Measurements from ENCODE around the gene DHRSX. TPM values are rescaled to one million over a fixed set of nuclear protein-coding genes. Genes with fewer than 3 reads are reported as not detected.

The DHRSX gene
- total RNA-seq, 1 donor from 2014 or later: 31.8 TPM

- Mint-ChIP-seq H3K9me3 (peaks cover 50% of the 10 kb centered on the region), H3K27me3 (ENCODE audit: insufficient read depth, low read depth) (peaks cover 6% of the 10 kb centered on the region), H3K36me3 (peaks cover 52% of the 10 kb centered on the region), H3K27ac (no peak overlapping the region), H3K4me3 (no peak overlapping the region), H3K4me1 (peaks cover 15% of the 10 kb centered on the region)
- no peak overlapping the region for H3K4me2 ChIP-seq
- peaks cover 5% of the 10 kb centered on the region for H3F3A ChIP-seq (ENCODE audit: low read depth)
- no peak overlapping the region for H3K27ac ChIP-seq
- no peak for DNase-seq (ENCODE audit: low spot score)
- no peak overlapping the region for H3K4me3 ChIP-seq
- H3K4me1 ChIP-seq: no peaks in the 10 kb centered on the region
- TF ChIP-seq CTCF (IDR thresholded peaks at IDR 0.05) (no peak), EZH2 (IDR thresholded peaks at IDR 0.05) (no peak), EZH2phosphoT487 (IDR thresholded peaks at IDR 0.05) (no peak)
- H3K27me3 ChIP-seq: no peaks in the 10 kb centered on the region
- H3K9ac ChIP-seq: no peak overlapping the region
- no peaks in the 10 kb centered on the region for H3K79me2 ChIP-seq (ENCODE audit: low read depth)
- no peaks in the 10 kb centered on the region for H3K36me3 ChIP-seq
- H2AFZ ChIP-seq (replicated peaks): no peak overlapping the region
- H4K20me1 ChIP-seq (ENCODE audit: low read depth): no peaks in the 10 kb centered on the region
- H3K9me3 ChIP-seq (ENCODE audit: low read depth): no peaks in the 10 kb centered on the region
Measured at GRCh38 chrX:2224597-2225235, 276.1 kb downstream of the DHRSX start.

- Histone ChIP-seq H3K9me3 (ENCODE audit: low read depth) (no peaks in the 10 kb centered on the region), H3K79me2 (ENCODE audit: low read depth) (no peaks in the 10 kb centered on the region), H3K36me3 (no peaks in the 10 kb centered on the region), H3K4me3 (no peak overlapping the region), H3F3A (ENCODE audit: low read depth) (peaks cover 5% of the 10 kb centered on the region), H3K27ac (no peak overlapping the region), H3K9ac (no peak overlapping the region), H4K20me1 (ENCODE audit: low read depth) (no peaks in the 10 kb centered on the region), H2AFZ (replicated peaks) (no peak overlapping the region), H3K4me1 (no peaks in the 10 kb centered on the region), H3K4me2 (no peak overlapping the region), H3K27me3 (no peaks in the 10 kb centered on the region)
- Mint-ChIP-seq H3K4me3 (no peak overlapping the region), H3K36me3 (peaks cover 53% of the 10 kb centered on the region), H3K27ac (no peak overlapping the region), H3K9me3 (peaks cover 55% of the 10 kb centered on the region), H3K27me3 (ENCODE audit: insufficient read depth, low read depth) (peaks cover 6% of the 10 kb centered on the region), H3K4me1 (peaks cover 10% of the 10 kb centered on the region)
- TF ChIP-seq EZH2phosphoT487 (IDR thresholded peaks at IDR 0.05): no peak
- TF ChIP-seq EZH2 (IDR thresholded peaks at IDR 0.05): no peak
- TF ChIP-seq CTCF (IDR thresholded peaks at IDR 0.05): no peak
- no peak for DNase-seq (ENCODE audit: low spot score)
Measured at GRCh38 chrX:2224161-2224560, 276.6 kb downstream of the DHRSX start.

- H2AFZ ChIP-seq (replicated peaks): no peak overlapping the region
- no peaks in the 10 kb centered on the region for H4K20me1 ChIP-seq (ENCODE audit: low read depth)
- Mint-ChIP-seq H3K27ac (no peak overlapping the region), H3K27me3 (ENCODE audit: insufficient read depth, low read depth) (peaks cover 13% of the 10 kb centered on the region), H3K4me1 (no peaks in the 10 kb centered on the region), H3K9me3 (peaks cover 69% of the 10 kb centered on the region), H3K4me3 (no peak overlapping the region), H3K36me3 (peaks cover 66% of the 10 kb centered on the region)
- H3K4me2 ChIP-seq: no peak overlapping the region
- no peaks in the 10 kb centered on the region for H3K9me3 ChIP-seq (ENCODE audit: low read depth)
- no peaks in the 10 kb centered on the region for H3K36me3 ChIP-seq
- H3K4me1 ChIP-seq: no peaks in the 10 kb centered on the region
- DNase-seq (ENCODE audit: low spot score): no peak
- H3K4me3 ChIP-seq: no peak overlapping the region
- no peaks in the 10 kb centered on the region for H3F3A ChIP-seq (ENCODE audit: low read depth)
- TF ChIP-seq CTCF (IDR thresholded peaks at IDR 0.05): no peak
- no peak for TF ChIP-seq EZH2phosphoT487 (IDR thresholded peaks at IDR 0.05)
- no peak for TF ChIP-seq EZH2 (IDR thresholded peaks at IDR 0.05)
- no peaks in the 10 kb centered on the region for H3K27me3 ChIP-seq
- no peaks in the 10 kb centered on the region for H3K79me2 ChIP-seq (ENCODE audit: low read depth)
- no peak overlapping the region for H3K27ac ChIP-seq
- H3K9ac ChIP-seq: no peak overlapping the region
Measured at GRCh38 chrX:2220829-2221567, 279.8 kb downstream of the DHRSX start.

All from neural progenitor cell (in vitro differentiated cells).